Measurements from ENCODE around the gene ADAM10. TPM values are rescaled to one million over a fixed set of nuclear protein-coding genes. Genes with fewer than 3 reads are reported as not detected.

Gene ADAM10
- total RNA-seq, 2 experiments from 2014 or later: 61.9 to 103 TPM

DNA sequence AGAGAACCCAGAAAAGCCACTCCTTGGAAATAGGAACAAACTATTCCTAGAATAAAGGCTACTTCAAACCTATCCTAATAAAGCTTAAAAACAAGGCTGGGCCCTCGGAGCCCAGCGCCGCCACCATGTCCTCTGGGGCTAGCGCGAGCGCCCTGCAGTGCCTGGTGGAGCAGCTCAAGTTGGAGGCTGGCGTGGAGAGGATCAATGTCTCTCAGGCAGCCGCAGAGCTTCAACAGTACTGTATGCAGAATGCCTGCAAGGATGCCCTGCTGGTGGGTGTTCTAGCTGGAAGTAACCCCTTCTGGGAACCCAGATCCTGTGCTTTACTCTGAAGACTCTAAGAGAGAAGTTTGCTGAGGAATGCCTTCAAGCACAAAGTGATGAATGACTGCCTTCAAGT lies 63.2 kb downstream of the ADAM10 start:
- Histone ChIP-seq H3K4me1 (ENCODE audit: insufficient read depth, low read length, poor library complexity, severe bottlenecking) (peaks cover 8% of the 10 kb centered on the region), H3K36me3 (ENCODE audit: insufficient read depth, low read length) (no peaks in the 10 kb centered on the region; the same call in 1 of the 2 replicates), H3K27ac (ENCODE audit: low read depth, low read length, poor library complexity, severe bottlenecking) (no peak overlapping the region), H3K4me2 (ENCODE audit: low read length) (no peak overlapping the region), H4K20me1 (ENCODE audit: insufficient read depth, low read length) (0 out of 2 replicates have a peak, but pooled peaks cover 3% of the 10 kb centered on the region), H3K4me3 (ENCODE audit: low read depth, low read length, poor library complexity, severe bottlenecking) (no peak overlapping the region), H3K9me3 (ENCODE audit: low read length) (no peaks in the 10 kb centered on the region), H3K79me2 (ENCODE audit: insufficient read depth, low read depth, low read length) (peaks cover 58% of the 10 kb centered on the region; the same call in 1 of the 2 replicates), H2AFZ (ENCODE audit: low read length) (no peak overlapping the region), H3K9me2 (ENCODE audit: insufficient read depth, low read length) (no peaks in the 10 kb centered on the region)
- ChIA-PET CTCF (ENCODE audit: unreplicated experiment) (no interaction called here), POLR2A (no interaction called here)
- intact Hi-C loops (cut with micrococcal nuclease; ENCODE audit: unreplicated experiment): no loop called here
- BruUV-seq (replicated peaks): no TSS peak
- TF ChIP-seq, protein P1, sequence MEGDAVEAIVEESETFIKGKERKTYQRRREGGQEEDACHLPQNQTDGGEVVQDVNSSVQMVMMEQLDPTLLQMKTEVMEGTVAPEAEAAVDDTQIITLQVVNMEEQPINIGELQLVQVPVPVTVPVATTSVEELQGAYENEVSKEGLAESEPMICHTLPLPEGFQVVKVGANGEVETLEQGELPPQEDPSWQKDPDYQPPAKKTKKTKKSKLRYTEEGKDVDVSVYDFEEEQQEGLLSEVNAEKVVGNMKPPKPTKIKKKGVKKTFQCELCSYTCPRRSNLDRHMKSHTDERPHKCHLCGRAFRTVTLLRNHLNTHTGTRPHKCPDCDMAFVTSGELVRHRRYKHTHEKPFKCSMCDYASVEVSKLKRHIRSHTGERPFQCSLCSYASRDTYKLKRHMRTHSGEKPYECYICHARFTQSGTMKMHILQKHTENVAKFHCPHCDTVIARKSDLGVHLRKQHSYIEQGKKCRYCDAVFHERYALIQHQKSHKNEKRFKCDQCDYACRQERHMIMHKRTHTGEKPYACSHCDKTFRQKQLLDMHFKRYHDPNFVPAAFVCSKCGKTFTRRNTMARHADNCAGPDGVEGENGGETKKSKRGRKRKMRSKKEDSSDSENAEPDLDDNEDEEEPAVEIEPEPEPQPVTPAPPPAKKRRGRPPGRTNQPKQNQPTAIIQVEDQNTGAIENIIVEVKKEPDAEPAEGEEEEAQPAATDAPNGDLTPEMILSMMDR (conservative IDR thresholded peaks at IDR 0.05; ENCODE audit: low read length): no peak
- no peak for TF ChIP-seq EZH2phosphoT487 (IDR thresholded peaks at IDR 0.05; ENCODE audit: borderline replicate concordance, low read depth, low read length)
- no peak for DNase-seq (ENCODE audit: low spot score)

DNA sequence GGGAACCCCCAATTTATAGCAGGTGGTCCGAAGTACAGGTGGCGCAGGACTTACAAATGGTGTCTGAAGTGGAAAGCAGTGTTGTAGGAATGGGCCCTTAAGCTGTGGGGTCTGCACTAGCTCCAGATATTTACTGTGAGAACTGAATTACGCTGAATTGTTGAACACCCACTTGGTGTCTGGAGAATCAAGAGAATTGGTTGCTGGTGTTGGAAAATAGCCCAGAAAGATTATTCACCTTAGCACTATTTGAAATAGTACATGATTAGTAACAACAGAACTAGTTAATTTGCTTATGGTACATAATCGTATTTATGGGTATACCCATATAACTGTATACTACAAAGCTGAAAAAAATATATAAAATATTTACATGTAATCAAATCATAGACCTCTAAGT lies 64.8 kb downstream of the ADAM10 start:
- BruUV-seq (replicated peaks): no TSS peak
- Histone ChIP-seq H3K36me3 (ENCODE audit: insufficient read depth, low read length) (no peaks in the 10 kb centered on the region; the same call in 1 of the 2 replicates), H2AFZ (ENCODE audit: low read length) (no peak overlapping the region), H3K9me3 (ENCODE audit: low read length) (no peaks in the 10 kb centered on the region), H3K4me1 (ENCODE audit: insufficient read depth, low read length, poor library complexity, severe bottlenecking) (no peaks in the 10 kb centered on the region), H3K9me2 (ENCODE audit: insufficient read depth, low read length) (no peaks in the 10 kb centered on the region), H3K4me2 (ENCODE audit: low read length) (no peak overlapping the region), H3K79me2 (ENCODE audit: insufficient read depth, low read depth, low read length) (peaks cover 50% of the 10 kb centered on the region; the same call in 1 of the 2 replicates), H4K20me1 (ENCODE audit: insufficient read depth, low read length) (0 out of 2 replicates have a peak, but pooled peaks cover 3% of the 10 kb centered on the region), H3K27ac (ENCODE audit: low read depth, low read length, poor library complexity, severe bottlenecking) (no peak overlapping the region), H3K4me3 (ENCODE audit: low read depth, low read length, poor library complexity, severe bottlenecking) (no peak overlapping the region)
- CTCF ChIA-PET (ENCODE audit: unreplicated experiment): no interaction called here
- POLR2A ChIA-PET: no interaction called here
- intact Hi-C loops (cut with micrococcal nuclease; ENCODE audit: unreplicated experiment): no loop called here
- no peak for DNase-seq (ENCODE audit: low spot score)
- TF ChIP-seq, protein P1 (conservative IDR thresholded peaks at IDR 0.05; ENCODE audit: low read length): no peak
- no peak for TF ChIP-seq EZH2phosphoT487 (IDR thresholded peaks at IDR 0.05; ENCODE audit: borderline replicate concordance, low read depth, low read length)

DNA sequence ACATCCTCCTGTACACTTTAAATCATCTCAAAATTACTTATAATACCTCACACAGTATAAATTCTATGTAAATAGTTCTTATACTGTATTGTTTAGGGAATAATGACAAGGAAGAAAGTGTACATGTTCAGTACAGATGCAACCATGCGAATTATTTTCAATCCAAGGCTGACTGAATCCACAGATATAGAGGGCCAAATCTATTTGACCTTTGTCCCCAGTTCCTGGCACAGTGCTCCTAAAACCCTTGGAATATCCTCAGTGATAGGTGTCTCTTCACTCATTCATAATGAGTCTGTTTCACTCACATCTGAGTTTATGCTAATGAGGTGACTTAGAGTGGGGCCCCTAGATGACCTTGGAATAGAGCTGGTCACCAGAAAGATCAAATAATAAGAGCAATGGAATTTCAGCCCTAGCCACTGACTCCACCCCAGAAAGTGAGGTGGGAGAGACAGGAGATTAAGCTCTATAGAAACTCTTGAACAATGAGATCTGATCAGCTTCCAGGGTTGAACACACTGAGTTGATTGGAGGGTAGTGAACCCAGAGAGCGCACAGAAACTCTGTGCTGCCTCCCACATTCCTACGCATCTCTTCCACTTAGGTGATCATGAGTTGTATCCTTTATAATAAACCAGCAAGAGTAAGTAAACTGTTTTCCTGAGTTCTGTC lies 65.3 kb downstream of the ADAM10 start:
- Histone ChIP-seq H3K4me1 (ENCODE audit: insufficient read depth, low read length, poor library complexity, severe bottlenecking) (no peaks in the 10 kb centered on the region), H3K9me2 (ENCODE audit: insufficient read depth, low read length) (no peaks in the 10 kb centered on the region), H3K4me2 (ENCODE audit: low read length) (no peak overlapping the region), H3K27ac (ENCODE audit: low read depth, low read length, poor library complexity, severe bottlenecking) (no peak overlapping the region), H3K79me2 (ENCODE audit: insufficient read depth, low read depth, low read length) (peaks cover 44% of the 10 kb centered on the region; the same call in 1 of the 2 replicates), H4K20me1 (ENCODE audit: insufficient read depth, low read length) (0 out of 2 replicates have a peak, but pooled peaks cover 3% of the 10 kb centered on the region), H2AFZ (ENCODE audit: low read length) (no peak overlapping the region), H3K9me3 (ENCODE audit: low read length) (no peaks in the 10 kb centered on the region), H3K36me3 (ENCODE audit: insufficient read depth, low read length) (peaks cover 2% of the 10 kb centered on the region; the same call in 1 of the 2 replicates), H3K4me3 (ENCODE audit: low read depth, low read length, poor library complexity, severe bottlenecking) (no peak overlapping the region)
- intact Hi-C loops (cut with micrococcal nuclease; ENCODE audit: unreplicated experiment): no loop called here
- POLR2A ChIA-PET: no interaction called here
- CTCF ChIA-PET (ENCODE audit: unreplicated experiment): no interaction called here
- TF ChIP-seq, protein P1 (conservative IDR thresholded peaks at IDR 0.05; ENCODE audit: low read length): no peak
- TF ChIP-seq EZH2phosphoT487 (IDR thresholded peaks at IDR 0.05; ENCODE audit: borderline replicate concordance, low read depth, low read length): no peak
- no peak for DNase-seq (ENCODE audit: low spot score)
- BruUV-seq (replicated peaks): no TSS peak
